Globus pallidus (tissue), 1 donor: Measurements from ENCODE around the gene SHANK1.
"Not testable (repeated sequence)": the region's sequence is repeated elsewhere in the genome, so short reads cannot be mapped to it uniquely, and the experiment has no call there.

ENCODE experiments used
- DNase-seq: peaks from one replicate; pipeline ENCODE4 v3.0.0-alpha.2; 2015; ENCODE audit warnings: low spot score

The SHANK1 gene

DNA sequence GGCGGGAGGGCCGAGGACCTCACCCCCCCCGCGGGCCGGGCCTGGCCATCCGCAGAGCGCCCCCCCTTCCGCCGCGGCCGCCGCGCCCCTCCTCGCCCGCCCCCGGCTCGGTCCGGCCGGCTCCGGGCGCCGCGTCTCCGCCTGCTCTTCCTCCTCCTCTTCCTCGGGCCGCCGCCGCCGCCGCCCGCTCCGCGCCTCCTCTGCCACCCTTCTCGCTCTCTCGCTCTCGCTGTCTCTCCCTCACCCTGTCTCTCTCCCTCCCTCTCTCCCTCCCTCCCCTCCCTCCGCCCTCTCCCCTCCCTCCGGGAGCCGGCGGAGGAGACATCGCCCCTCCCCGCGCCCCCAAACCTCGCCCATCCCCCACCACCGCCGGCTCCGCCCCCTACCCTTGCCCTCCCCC is at the start of gene SHANK1:
SHANK1 (minus strand) TSS at position 237 of the 400 bp plus-strand sequence. CDS start 2,883 bp downstream, outside the sequence.
- no peak for DNase-seq

DNA sequence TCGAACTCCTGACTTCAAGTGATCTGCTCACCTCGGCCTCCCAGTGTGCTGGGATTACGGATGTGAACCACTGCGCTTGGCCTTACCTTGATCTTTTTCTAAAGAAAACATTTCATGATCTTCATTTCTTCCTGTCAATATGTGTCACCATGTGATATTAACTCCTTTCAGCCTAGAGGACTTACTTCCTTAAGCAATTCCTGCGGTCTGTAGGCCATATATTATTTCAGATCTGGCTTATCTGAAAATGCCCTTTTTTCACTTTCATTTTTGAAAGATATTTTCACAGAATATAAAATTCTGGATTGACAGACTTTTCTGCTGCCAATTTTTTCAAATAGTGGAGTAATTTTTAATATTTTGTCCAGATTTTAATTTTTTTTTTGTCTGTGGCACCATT is 48.7 kb upstream of the SHANK1 start:
- DNase-seq: no peak

DNA sequence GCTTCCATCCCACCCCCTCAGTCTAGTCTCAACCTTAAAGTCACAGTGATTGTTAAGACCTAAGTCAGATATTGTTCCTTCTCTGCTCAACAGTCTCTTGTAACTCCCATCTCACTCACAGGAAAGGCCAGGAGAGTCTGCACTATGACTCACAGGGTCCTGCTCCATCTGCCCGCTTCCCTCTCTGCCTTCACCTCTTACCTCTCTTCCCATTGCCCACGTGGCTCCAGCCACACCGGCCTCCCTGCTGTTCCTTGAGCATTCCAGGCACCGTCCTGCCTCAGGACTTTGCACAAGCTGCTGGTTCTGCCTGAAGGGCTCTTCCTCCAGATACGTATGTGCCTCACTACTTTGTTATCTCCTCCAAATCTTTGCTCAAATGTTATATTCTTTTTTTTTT is 47.7 kb upstream of the SHANK1 start:
- not testable (repeated sequence) for DNase-seq

DNA sequence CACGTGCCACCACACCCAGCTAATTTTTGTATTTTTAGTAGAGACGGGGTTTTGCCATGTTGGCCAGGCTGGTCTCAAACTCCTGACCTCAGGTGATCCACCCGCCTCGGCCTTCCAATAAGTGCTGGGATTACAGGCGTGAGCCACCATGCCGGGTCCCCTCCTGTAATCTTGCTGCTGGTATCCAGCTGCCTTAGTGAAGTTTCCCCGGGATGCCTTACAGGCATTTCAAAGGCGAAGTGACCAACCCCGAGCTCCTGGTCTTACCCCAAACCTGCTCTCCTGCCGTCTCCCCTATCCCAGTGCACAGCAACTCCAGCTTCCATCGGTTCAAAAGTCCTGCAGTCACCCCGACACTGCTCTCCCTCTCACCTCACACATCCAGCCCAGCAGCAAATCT is 47.1 kb upstream of the SHANK1 start:
- not testable (repeated sequence) for DNase-seq

DNA sequence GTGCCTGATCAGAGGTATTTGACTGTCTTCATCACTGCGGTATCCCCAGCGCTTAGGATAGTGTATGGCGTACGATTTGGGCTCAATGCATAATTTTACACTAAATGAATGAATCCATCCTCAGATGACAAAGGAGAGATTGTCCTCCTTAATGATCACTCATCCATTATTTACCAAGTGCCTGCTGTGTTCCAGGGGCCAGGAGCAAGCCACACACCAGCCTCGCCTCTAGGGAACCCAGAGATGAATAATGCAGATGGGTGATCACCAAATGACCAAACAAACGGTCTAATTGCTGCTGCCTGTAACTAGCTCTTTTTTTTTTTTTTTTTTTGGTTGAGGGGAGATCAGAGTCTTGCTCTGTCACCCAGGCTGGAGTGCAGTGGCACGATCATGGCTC is 44.8 kb upstream of the SHANK1 start:
- DNase-seq: no peak

DNA sequence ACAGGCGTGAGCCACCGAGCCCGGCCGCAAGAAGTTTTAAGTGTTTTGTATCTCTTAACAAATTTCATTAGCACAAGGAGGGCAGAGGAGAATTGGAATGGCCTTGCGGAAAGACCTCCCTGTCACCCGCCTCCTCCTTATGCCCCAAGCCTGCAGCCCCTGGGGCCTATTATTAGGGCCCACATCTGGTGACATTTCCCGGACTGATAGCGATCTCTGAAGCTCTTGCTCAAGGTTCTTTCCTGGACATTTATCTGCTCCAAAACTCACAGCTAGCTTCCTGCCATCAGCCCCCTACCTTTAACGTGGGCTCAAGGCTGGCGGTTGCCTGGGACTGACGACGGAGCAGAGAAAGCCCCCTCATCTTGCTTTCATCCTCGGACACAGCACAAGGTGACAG is 43.9 kb upstream of the SHANK1 start:
- not testable (repeated sequence) for DNase-seq

DNA sequence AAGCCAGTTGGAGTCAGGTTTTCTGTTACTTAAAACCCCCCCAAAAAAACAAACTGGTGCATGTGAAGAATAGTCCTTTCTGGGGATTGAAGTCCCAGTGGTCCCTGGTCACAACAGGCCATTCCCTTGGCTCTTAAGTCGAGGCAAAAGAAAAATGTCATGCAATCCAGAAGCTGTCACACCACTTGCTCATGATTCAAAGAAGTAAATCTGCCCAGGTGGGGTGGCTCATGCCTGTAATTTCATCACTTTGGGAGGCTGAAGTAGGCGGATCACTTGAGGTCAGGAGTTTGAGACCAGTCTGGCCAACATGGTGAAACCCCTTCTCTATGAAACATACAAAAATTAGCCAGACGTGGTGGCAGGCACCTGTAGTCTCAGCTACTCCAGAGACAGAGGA is 41.9 kb upstream of the SHANK1 start:
- not testable (repeated sequence) for DNase-seq

DNA sequence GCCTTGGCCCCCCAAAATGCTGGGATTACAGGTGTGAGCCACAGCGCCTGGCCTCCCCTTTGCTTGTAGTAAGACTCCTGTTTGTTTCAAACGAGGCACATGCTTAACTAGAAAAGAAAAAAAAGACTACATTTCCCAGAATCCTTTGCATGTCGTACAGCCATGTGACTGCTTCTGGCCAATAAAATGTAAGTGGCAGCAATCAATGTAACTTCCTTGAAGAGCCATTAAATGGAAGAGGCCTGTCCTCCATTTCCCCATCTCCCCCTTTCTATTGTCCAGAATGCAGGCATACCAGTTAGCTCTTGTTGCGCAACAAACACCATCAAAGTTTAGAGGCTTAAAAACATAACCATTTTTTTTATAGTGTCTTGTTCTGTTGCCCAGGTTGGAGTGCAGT is 40.3 kb upstream of the SHANK1 start:
- no peak for DNase-seq

DNA sequence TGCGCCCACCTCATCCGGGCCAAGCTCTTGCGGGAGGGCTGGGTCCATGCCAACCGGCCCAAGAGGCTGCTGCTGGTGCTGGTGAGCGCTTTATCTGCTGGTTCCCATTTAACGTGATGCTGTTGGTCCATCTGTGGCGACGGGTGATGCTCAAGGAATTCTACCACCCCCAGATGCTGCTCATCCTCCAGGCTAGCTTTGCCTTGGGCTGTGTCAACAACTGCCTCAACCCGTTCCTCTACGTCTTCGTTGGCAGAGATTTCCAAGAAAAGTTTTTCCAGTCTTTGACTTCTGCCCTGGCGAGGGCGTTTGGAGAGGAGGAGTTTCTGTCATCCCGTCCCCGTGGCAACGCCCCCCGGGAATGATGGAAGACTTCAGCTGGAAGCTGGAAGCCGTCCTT is 39.5 kb upstream of the SHANK1 start:
- DNase-seq: not testable (repeated sequence)

DNA sequence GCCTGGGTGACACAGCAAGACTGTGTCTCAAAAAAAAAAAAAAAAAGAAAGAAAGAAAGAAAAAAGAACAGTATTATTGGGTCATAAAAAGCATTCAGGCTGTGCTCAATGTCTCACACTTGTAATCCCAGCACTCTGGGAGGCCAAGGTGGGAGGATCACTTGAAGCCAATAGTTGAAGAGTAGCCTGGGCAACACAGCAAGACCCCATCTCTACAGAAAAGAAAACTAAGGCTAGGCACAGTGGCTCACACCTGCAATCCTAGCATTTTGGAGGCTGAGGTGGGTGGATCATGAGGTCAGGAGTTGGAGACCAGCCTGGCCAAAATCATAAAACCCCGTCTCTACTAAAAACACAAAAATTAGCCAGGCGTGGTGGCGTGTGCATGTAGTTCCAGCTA is 38.0 kb upstream of the SHANK1 start:
- DNase-seq: not testable (repeated sequence)

DNA sequence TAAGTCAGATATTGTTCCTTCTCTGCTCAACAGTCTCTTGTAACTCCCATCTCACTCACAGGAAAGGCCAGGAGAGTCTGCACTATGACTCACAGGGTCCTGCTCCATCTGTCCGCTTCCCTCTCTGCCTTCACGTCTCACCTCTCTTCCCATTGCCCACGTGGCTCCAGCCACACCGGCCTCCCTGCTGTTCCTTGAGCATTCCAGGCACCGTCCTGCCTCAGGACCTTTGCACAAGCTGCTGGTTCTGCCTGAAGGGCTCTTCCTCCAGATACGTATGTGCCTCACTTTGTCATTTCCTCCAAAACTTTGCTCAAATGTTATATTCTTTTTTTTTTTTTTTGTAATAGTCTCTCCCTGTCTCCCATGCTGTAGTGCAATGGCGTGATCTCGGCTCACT is 36.6 kb upstream of the SHANK1 start:
- DNase-seq: not testable (repeated sequence)

DNA sequence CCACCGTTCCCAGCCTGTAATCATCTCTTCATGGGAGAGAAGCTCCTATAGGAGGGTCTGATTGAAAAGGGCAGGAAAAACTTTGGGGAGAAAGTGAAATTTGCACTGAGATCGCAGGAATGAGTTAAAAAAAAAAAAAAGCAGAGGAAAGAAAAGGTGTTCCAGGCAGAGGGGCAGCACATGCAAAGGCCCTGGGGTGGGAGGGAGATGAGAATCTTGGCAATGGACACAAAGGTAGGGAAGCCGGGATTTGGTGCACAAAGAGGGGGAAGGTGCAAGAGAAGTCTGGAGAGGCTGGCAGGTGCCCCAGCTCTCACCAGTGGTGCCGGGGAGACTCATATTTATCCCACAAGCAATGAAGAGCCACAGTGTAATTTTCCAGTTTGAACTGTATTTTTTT is 34.3 kb upstream of the SHANK1 start:
- no peak for DNase-seq

DNA sequence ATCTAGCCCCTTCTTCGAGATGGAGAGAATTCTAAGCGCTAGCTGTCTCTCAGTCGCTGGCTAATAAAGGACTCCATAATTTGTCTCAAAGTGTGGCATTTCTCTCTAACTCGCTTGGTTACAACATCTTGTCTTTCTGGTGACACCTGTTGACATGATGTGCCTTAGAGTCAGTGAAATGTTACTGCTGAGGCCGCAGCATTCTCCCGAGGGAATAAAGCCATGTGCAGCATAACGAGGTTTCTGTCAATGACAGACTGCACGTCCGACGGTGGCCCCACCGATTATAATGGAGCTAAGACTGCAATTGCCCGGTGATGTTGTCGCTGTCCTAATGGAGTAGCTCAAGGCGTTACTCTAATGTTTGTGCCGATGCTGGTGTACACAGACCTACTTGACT is 30.4 kb upstream of the SHANK1 start:
- no peak for DNase-seq

DNA sequence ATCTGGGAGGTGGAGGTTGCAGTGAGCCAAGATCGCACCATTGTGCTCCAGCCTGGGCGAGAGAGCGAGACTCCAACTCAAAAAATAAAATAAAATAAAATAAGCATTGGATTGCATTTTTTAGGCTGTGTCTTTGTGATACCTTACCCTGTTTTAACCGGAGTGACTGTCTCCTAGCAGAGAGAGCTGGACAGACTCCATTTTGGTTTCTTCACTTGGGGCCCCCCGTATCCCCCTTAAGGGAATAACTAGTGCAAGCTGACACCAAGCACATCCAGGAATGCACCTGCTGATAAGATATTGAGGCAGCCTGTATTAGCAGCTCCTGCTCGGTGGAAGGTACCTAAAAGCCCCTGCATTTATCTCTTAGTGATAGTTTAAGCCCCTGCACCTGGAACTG is 29.9 kb upstream of the SHANK1 start:
- DNase-seq: no peak

DNA sequence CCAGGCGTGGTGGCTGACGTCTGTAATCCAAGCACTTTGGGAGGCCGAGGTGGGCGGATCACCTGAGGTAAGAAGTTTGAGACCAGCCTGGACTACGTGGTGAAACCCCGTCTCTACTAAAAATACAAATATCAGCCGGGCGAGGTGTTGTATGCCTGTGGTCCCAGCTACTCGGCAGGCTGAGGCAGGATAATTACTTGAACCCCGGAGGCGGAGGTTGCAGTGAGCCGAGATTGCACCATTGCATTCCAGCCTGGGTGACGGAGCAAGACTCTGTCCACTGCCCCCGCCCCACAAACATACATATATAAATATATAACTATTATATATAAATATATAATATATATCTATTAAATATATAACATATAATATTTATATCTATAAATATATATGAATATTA is 27.5 kb upstream of the SHANK1 start:
- not testable (repeated sequence) for DNase-seq

DNA sequence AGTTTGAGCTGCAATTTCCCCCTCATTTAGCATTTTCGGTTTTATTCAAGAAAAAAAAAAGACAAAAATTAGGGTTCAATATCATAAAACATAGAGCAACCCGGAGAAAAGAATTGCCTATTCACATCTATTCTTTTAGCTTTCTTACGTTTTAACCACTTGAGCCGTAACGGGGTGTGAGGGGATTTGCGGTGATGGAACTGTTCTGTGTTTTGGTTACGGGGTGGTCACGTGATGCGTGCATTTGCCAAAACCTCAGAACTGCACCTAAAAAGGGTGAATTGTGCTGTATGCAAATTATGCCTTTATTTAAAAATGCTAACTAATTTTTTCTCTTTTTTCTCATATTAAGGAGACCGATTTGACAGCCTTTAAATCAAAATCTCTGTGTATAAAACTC is 25.6 kb upstream of the SHANK1 start:
- no peak for DNase-seq

DNA sequence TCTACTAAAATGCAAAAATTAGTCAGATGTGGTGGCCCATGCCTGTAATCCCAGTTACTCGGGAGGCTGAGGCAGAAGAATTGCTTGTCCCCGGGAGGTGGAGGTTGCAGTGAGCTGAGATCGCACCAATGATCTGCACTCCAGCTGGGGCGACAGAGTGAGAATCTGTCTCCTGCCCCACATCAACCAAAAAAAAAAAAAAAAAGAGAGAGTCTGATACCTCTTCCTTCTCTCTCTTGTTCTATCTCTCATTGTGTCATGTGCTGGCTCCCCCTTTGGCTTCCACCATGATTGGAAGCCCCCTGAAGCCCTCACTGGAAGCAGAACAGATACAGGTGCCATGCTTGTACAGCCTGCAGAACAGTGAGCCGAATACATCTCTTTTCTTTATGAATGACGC is 23.9 kb upstream of the SHANK1 start:
- DNase-seq: no peak

DNA sequence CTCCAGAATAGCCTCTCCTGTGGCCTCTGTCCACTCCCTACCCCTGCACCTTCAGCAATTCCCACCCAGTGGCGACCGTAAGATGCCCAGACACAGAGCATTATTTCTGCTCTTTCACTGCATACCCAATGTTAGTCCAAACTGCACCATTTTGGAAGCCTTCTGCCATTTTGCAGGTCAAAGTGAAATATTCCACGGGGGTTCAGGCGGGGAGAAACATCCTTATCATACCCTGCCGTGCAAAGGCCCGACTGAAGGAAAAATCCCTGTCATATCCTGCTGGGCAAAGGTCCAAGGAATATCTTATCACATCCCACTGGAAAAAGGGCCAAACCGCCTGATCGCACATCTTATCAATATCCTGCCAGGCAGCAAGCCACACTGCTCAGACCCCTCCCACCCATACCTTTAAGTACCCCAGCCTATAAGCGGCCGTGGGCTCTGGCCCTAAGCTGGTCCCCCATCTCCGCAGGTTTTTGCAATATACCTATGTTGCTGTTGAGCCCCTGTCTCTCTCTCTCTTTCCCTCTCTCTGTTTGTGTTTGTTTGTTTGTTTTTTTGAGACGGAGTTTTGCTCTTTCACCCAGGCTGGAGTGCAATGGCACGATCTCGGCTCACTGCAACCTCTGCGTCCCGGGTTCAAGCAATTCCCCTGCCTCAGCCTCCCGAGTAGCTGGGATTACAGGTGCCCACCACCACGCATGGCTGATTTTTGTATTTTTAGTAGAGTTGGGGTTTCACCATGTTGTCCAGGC is 21.8 kb upstream of the SHANK1 start:
- DNase-seq: no peak

DNA sequence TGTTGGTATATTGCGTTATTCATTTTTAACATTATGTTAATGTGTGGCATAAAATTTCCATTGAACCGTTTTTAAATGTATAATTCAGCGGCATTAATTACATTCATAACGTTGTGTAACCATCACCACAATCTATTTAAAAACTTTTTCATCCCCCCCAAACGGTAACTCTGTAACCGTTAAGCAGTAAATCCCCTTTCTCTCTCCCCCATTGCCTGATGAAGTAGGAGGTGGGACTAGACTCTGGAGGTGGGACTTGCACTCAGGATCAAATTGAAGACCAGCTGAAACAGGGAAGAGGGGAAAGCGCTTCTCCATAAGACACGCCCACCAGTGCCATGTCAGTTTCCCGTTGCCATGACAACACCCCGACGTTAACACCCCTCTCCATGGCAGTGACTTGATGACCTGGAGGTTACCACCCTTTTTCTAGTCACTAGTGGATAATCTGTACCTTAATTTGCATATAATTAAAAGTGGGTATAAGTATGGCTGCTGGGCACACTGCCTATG is 20.4 kb upstream of the SHANK1 start:
- no peak for DNase-seq

DNA sequence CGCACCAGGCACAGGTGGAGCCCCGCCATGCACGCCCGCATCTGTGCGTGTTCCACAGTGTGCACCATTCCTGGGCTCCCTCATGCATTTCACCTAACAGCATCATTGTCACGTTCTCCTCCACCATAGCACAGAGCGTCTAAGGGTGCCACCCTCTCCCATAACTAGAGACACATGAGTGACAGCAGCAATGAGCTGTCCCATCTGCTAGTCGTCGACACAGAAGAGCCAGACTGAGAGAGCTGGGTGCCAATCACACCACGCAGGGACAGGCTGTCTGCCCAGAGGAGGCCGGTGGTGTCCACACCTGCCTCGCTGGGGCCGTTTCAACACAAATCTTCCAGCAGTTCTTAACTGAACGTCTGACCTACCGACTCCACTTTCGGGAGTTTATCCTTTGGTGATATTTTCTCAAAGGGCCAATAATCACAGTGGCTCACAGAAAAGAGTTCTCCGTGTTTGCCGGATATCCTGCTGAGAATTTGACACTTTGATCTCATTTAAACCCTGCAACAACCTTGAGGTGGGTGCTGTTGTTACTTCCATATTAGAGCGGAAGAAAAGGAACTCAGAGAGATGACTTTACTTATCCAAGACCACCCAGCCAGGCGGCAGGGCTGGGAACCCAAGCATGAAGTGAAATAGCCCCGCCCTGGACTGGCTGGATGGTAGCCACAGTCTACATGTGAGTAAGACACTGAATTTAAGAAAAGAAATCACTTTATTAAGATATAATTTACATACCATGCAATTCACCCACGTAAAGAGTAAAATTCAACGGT is 19.7 kb upstream of the SHANK1 start:
- no peak for DNase-seq

DNA sequence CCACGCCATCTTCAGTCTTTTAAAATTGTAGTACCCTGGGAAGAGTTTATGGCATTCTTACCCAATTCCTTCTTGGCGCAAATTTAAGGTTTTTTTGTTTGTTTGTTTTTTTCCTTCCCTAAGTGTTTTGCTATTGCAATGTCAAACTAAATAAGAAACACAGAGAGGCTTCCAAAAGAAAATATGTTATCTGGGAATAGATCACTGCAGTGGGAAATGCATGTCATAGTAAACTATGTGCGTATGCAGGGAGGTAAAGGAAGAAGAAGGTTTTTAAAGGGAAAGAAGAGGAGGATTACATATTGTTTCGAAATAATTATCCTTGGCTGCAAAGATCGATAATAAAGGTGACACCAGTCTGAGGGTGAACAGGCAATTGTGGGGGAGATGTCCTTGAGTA is 16.7 kb upstream of the SHANK1 start:
- DNase-seq: no peak

DNA sequence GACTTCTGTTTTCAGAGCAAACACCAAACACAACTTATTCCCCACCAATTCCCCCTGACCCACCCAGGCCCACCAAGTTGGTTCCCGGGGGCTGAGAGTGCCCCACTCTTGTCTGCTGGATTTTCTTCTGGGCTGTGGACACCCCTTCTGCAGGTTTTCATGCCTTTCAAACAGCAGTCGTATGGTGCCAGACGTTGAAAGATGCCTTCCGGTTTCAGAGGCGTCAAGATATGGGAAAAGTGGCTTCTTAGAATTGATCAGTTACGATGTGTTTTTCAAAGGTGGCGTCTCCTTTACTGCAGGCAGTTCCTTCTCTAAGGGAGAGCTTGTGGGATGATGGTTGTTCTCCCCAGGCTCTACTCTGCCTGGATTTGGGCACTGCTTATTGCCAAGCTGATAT is 16.3 kb upstream of the SHANK1 start:
- no peak for DNase-seq

DNA sequence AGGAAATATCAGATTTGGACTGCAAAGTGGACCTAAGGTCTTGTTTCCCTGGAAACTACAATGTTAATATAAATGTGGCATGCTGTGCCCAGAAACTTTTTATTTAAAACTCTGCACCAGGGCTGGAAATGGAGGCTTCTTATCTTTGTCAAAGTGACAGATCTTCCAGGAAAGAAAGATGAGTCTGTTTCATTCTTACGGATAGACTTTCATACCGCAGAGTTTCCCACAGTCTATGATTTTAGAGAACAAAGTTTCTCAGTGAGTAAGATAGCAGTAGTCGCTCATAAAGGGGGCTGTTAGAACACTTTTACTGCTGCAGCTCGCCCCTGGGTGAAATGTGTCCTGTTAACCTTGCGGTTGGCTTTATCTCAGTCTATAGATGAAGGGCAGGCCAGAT is 10.3 kb upstream of the SHANK1 start:
- no peak for DNase-seq
